HG03442 (cell line): Measurements from ENCODE around the gene IP6K3.

Experiments used
- ATAC-seq: cut with Tn5 transposase; IDR thresholded peaks from one replicate; pipeline ENCODE4 v1.9.1; 2021; ENCODE audit warnings: mild to moderate bottlenecking, moderate library complexity; ENCODE audit not compliant: unreplicated experiment

IP6K3 gene

GRCh38 chr6:33759887-33760629 lies 13.4 kb upstream of the IP6K3 start:
- no peak for ATAC-seq

- no peak for ATAC-seq
These were observed 12.1 kb upstream of the IP6K3 start for GRCh38 chr6:33758815-33759216.

GRCh38 chr6:33757906-33758305 lies 11.2 kb upstream of the IP6K3 start:
- ATAC-seq, result no peak

GRCh38 chr6:33757113-33757512 lies 10.4 kb upstream of the IP6K3 start:
- no peak for ATAC-seq

GRCh38 chr6:33756211-33756954 lies 9.7 kb upstream of the IP6K3 start:
- ATAC-seq, result no peak

- ATAC-seq, result no peak
These were observed 8.6 kb upstream of the IP6K3 start for GRCh38 chr6:33755070-33755869.

GRCh38 chr6:33754222-33754621 lies 7.5 kb upstream of the IP6K3 start:
- ATAC-seq, result no peak

- ATAC-seq, result no peak
These were observed 5.9 kb upstream of the IP6K3 start for GRCh38 chr6:33752646-33753015.

GRCh38 chr6:33751771-33752645 lies 5.3 kb upstream of the IP6K3 start:
- no peak for ATAC-seq

- no peak for ATAC-seq
These were observed 3.7 kb upstream of the IP6K3 start for GRCh38 chr6:33750244-33750991.

GRCh38 chr6:33749401-33749800 lies 2.7 kb upstream of the IP6K3 start:
- ATAC-seq, result no peak

GRCh38 chr6:33748841-33749240 lies 2.1 kb upstream of the IP6K3 start:
- no peak for ATAC-seq

GRCh38 chr6:33747823-33748222 lies 1.1 kb upstream of the IP6K3 start:
- ATAC-seq, result no peak

- no peak for ATAC-seq
These were observed 587 bp downstream of the IP6K3 start for GRCh38 chr6:33746036-33746600.

- ATAC-seq, result no peak
These were observed 1.2 kb downstream of the IP6K3 start for GRCh38 chr6:33745548-33745947.

GRCh38 chr6:33744895-33745546 lies 1.7 kb downstream of the IP6K3 start:
- ATAC-seq, result no peak

- no peak for ATAC-seq
These were observed 2.5 kb downstream of the IP6K3 start for GRCh38 chr6:33744001-33744848.

- ATAC-seq, result no peak
These were observed 3.9 kb downstream of the IP6K3 start for GRCh38 chr6:33742837-33743236.
